NCI-H1694 (cell line): ENCODE measurements around the gene BMAL1.

Experiments used
- DNase-seq: peaks from one replicate; lab custom pipeline; 2025; lab: John Stamatoyannopoulos, UW

Gene BMAL1

GRCh38 chr11:13261591-13262061 lies 16.0 kb upstream of the BMAL1 start:
- no peak for DNase-seq

GRCh38 chr11:13262096-13262495 lies 15.5 kb upstream of the BMAL1 start:
- no peak for DNase-seq

GRCh38 chr11:13268791-13269190 lies 8.8 kb upstream of the BMAL1 start:
- DNase-seq, result no peak

DNA sequence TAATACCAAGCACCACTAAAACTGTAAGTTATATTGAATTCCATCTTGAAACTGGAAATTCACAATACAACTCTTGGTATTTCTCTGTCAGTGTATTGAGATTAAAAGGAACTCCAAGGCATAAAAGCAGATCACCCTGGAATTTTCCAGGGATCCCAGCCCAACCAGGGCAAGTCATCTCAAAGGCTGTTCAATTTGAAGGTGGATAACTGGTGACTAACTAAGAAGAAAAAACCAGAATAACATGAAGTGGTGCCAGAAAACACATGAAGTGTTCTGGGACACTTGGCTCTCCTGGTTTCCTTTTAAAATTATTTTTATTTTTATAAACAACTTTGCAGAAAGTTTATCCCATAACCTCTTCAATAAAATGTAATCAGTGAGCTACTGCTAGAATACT lies 7.8 kb upstream of the BMAL1 start:
- no peak for DNase-seq

DNA sequence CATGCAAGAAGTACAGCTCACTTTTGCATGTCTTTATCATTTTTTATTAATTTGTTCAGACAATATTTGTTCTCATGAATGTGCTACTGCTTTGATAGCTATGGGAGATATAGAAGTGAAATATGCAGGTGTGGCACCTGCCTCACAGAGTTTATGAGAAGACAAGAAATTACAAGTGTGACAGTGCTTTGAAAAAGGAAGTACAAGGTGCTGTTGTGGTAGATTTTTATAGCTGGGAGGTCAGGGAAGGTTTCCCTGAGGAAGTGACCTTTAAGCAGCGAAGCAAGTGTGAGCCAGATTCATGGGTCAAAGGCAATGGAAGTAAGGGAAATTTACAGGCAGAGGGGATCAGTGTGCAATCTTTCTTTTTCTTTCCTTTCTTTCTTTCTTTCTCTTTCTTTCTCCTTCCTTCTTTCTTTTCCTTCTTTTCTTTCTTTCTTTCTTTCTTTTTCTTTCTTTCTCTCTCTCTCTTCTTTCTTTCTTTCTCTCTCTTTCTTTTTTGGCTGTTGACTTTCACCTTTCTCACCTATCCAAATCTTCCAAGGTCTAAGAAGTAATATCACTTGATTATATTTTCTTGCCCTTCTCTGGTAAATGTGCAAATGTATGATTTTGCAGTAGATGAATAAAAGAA lies 6.4 kb upstream of the BMAL1 start:
- no peak for DNase-seq

DNA sequence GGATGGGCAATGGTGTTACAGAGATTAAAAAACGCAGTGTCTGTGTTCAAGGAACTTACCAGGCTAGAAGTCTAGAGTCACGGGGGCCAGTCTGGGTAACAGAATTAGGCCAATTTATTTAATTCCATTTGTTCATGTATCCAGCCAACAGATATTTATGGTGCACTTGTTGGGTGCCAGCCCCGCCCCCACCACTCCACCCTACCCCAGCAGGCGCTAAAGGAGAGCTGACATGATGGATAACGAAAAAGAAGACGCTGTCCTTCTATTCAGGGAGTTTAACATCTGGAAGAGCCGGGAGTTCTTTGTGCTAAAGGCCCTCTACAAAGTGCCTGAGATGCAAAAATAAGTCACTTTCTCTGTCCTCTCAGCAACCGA lies 1.1 kb upstream of the BMAL1 start:
- no peak for DNase-seq

GRCh38 chr11:13276832-13277767 lies 490 bp upstream of the BMAL1 start:
- peak; percentile 79 for DNase-seq

- no peak for DNase-seq
These were observed 1.3 kb downstream of the BMAL1 start for GRCh38 chr11:13278609-13279486.

- DNase-seq, result no peak
These were observed 1.9 kb downstream of the BMAL1 start for GRCh38 chr11:13279487-13279834.

- no peak for DNase-seq
These were observed 2.6 kb downstream of the BMAL1 start for GRCh38 chr11:13280092-13280722.

- no peak for DNase-seq
These were observed 3.2 kb downstream of the BMAL1 start for GRCh38 chr11:13280777-13281176.

DNA sequence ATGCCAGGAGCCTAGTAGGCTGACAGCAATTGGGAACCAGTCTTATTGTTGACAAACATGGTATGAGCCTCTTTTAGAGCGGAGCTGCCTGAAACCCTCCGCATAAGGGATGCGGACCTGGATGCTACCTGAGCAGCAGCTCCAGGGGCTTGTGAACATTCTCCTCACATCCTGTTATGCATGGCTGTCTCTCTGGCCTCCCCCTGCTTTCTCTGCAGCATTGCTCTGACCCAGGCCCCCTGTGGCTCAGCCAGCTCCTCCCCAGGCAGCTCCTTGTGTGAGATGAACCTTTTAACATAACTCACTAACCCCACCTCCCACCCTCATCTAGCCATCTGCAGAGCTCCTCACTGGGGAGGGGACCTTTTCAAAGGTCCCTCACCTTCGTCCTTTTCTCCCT lies 6.0 kb downstream of the BMAL1 start:
- no peak for DNase-seq

GRCh38 chr11:13284776-13285588 lies 7.4 kb downstream of the BMAL1 start:
- DNase-seq, result no peak

- no peak for DNase-seq
These were observed 8.8 kb downstream of the BMAL1 start for GRCh38 chr11:13286279-13286821.

- DNase-seq, result no peak
These were observed 9.4 kb downstream of the BMAL1 start for GRCh38 chr11:13287036-13287435.

- DNase-seq, result no peak
These were observed 10.1 kb downstream of the BMAL1 start for GRCh38 chr11:13287681-13288080.

DNA sequence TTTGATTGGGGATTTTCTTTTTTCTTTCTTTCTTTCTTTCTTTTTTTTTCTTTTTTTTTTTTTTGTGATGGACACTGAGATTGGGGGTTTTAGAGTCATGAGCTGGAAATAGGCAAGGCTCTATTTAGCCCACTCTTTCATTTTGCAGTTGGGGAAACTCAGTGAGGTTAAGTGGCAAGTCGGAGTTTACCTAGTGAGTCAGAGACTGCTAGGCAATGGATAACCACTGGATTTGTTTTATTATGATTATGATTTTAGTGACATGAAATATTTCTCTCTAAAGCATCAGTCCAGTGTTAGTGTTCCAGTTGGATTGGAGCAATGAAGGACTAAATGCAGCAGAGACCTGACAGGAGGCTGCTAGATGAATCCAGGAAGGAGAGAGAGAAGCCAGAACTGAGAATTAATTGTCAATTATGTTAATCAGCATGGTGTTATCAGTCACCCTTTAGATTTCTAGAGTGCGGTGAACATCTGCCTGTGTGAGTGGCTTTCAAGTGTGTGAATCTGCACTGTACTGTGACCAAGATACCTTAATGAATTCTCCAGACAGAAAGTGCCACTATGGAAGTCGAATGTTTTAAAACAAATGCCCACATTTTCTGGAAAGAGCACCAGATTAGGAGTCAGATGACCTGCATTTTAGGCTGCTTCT lies 10.9 kb downstream of the BMAL1 start:
- DNase-seq, result no peak

DNA sequence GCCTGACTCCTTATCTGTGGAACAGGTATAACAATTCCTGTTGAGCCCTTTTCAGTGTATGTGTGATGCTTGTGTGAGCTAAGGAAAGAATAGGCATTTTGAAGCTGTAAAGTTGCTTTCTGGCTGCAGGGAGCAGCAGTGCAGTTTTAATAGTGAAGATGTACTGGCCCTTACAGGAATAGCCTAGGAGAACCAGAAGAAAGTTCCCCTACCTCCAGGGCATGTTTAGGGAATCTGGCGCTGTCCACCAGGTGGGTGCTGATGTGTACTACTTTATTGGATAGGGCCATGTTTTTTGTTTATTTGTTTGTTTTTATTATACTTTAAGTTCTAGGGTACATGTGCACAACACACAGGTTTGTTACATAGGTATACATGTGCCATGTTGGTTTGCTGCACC lies 11.5 kb downstream of the BMAL1 start:
- no peak for DNase-seq

- DNase-seq, result no peak
These were observed 12.8 kb downstream of the BMAL1 start for GRCh38 chr11:13290221-13290980.

GRCh38 chr11:13291361-13291760 lies 13.8 kb downstream of the BMAL1 start:
- no peak for DNase-seq
